ENCODE measurements around the gene RELT.

Gene RELT

GRCh38 chr11:73347067-73347466 is 29.1 kb upstream of the RELT start:
- DNase-seq (ENCODE audit: low spot score) = no peak

GRCh38 chr11:73348838-73349237 is 27.4 kb upstream of the RELT start:
- DNase-seq (ENCODE audit: low spot score) = no peak

GRCh38 chr11:73349633-73350032 is 26.6 kb upstream of the RELT start:
- no peak for DNase-seq (ENCODE audit: low spot score)

- DNase-seq (ENCODE audit: low spot score) = peak; percentile 79
These were observed 25.1 kb upstream of the RELT start for GRCh38 chr11:73350908-73351636.

- DNase-seq (ENCODE audit: low spot score) = no peak
These were observed 22.8 kb upstream of the RELT start for GRCh38 chr11:73353422-73353821.

- no peak for DNase-seq (ENCODE audit: low spot score)
These were observed 21.1 kb upstream of the RELT start for GRCh38 chr11:73355109-73355508.

GRCh38 chr11:73356979-73357860 is 19.0 kb upstream of the RELT start:
- DNase-seq (ENCODE audit: low spot score) = no peak

- DNase-seq (ENCODE audit: low spot score) = no peak
These were observed 18.1 kb upstream of the RELT start for GRCh38 chr11:73358071-73358470.

- no peak for DNase-seq (ENCODE audit: low spot score)
These were observed 16.9 kb upstream of the RELT start for GRCh38 chr11:73359341-73359740.

GRCh38 chr11:73359930-73360742 is 16.1 kb upstream of the RELT start:
- no peak for DNase-seq (ENCODE audit: low spot score)

- no peak for DNase-seq (ENCODE audit: low spot score)
These were observed 15.3 kb upstream of the RELT start for GRCh38 chr11:73360743-73361369.

- no peak for DNase-seq (ENCODE audit: low spot score)
These were observed 14.0 kb upstream of the RELT start for GRCh38 chr11:73361953-73362776.

GRCh38 chr11:73363147-73363546 is 13.1 kb upstream of the RELT start:
- no peak for DNase-seq (ENCODE audit: low spot score)

- no peak for DNase-seq (ENCODE audit: low spot score)
These were observed 10.6 kb upstream of the RELT start for GRCh38 chr11:73365352-73366264.

GRCh38 chr11:73366265-73366610 is 10.0 kb upstream of the RELT start:
- no peak for DNase-seq (ENCODE audit: low spot score)

- DNase-seq (ENCODE audit: low spot score) = no peak
These were observed 9.2 kb upstream of the RELT start for GRCh38 chr11:73366953-73367352.

GRCh38 chr11:73367482-73368024 is 8.6 kb upstream of the RELT start:
- no peak for DNase-seq (ENCODE audit: low spot score)

GRCh38 chr11:73372375-73372993 is 3.7 kb upstream of the RELT start:
- DNase-seq (ENCODE audit: low spot score) = no peak

- no peak for DNase-seq (ENCODE audit: low spot score)
These were observed 2.0 kb upstream of the RELT start for GRCh38 chr11:73374151-73374550.

- DNase-seq (ENCODE audit: low spot score) = no peak
These were observed 404 bp upstream of the RELT start for GRCh38 chr11:73375830-73376159.

All from hematopoietic multipotent progenitor cell treated with erythropoietin and hydrocortisone succinate and interleukin-3 and kit ligand, for 15 days (in vitro differentiated cells).